GM12865 (cell line): Measurements from ENCODE around the gene CDK5.
A peak's percentile ranks its signal among the peaks of the same experiment; 100 is the strongest.

Source experiments
- DNase-seq: peaks from one replicate; pipeline ENCODE4 v3.0.0; 2010; ENCODE audit warnings: low read depth
- H3K4me3 ChIP-seq: 2 replicates; pipeline ENCODE4 v1.5.1; 2011; ENCODE audit warnings: mild to moderate bottlenecking, low read depth, low read length, control low read depth
- CTCF ChIP-seq: IDR thresholded peaks from 2 replicates; pipeline ENCODE4 v1.5.1; 2011; ENCODE audit warnings: low read length, control low read depth, low read depth, inconsistent platforms; ENCODE audit not compliant: insufficient read depth; ENCODE audit errors: missing control alignments

Gene CDK5

GRCh38 chr7:151091431-151091830 is 33.7 kb upstream of the CDK5 start:
- peak; percentile 77 for TF ChIP-seq CTCF
- no peak overlapping the region for H3K4me3 ChIP-seq
- DNase-seq = peak; percentile 53

- H3K4me3 ChIP-seq = no peak overlapping the region
- no peak for DNase-seq
- no peak for TF ChIP-seq CTCF
Measured at GRCh38 chr7:151091003-151091402, 33.3 kb upstream of the CDK5 start.

GRCh38 chr7:151089893-151090730 is 32.4 kb upstream of the CDK5 start:
- no peak for TF ChIP-seq CTCF
- H3K4me3 ChIP-seq = no peak overlapping the region
- DNase-seq = no peak

- no peak overlapping the region for H3K4me3 ChIP-seq
- no peak for DNase-seq
- no peak for TF ChIP-seq CTCF
Measured at GRCh38 chr7:151088856-151089699, 31.4 kb upstream of the CDK5 start.

GRCh38 chr7:151088019-151088855 is 30.5 kb upstream of the CDK5 start:
- no peak for TF ChIP-seq CTCF
- H3K4me3 ChIP-seq = peak overlapping the region; percentile 67
- no peak for DNase-seq

- DNase-seq = peak; percentile 64
- H3K4me3 ChIP-seq = peak overlapping the region; percentile 67
- peak; percentile 37 for TF ChIP-seq CTCF
Measured at GRCh38 chr7:151087245-151088018, 29.7 kb upstream of the CDK5 start.
